ENCODE data around the gene SLC22A1. TPM values are rescaled to one million over a fixed set of nuclear protein-coding genes. Genes with fewer than 3 reads are reported as not detected.

SLC22A1 gene
- polyA plus RNA-seq, 1 donor from 2014 or later: 0.71 TPM

DNA sequence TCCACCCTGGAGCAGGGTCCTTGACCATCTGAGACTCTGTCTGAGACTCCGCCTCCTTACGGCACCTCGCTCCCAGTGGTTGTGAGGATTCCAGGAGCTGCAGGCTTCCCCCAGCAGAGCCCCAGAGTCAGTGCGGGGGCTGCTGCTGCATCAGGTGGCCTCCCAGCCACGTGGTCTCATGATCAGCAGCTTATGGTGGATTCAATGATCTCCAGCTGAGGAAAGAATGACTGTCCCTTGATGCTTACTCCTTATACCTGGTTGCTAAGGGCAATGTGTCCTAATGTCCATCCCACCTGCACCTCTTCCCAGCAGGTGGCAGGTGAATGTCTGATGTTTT is 40.0 kb downstream of the SLC22A1 start:
- no peaks in the 10 kb centered on the region for H4K20me1 ChIP-seq (ENCODE audit: insufficient read depth)
- no peak overlapping the region for H3K9ac ChIP-seq (ENCODE audit: low read length)
- no peaks in the 10 kb centered on the region for H3K36me3 ChIP-seq (ENCODE audit: insufficient read depth, low read length)
- no peak overlapping the region for H3K27ac ChIP-seq (ENCODE audit: low read length)
- H3K4me3 ChIP-seq (ENCODE audit: low read length): no peak overlapping the region
- H3K9me2 ChIP-seq (ENCODE audit: insufficient read depth, low read length): no peaks in the 10 kb centered on the region
- no peaks in the 10 kb centered on the region for H3K9me3 ChIP-seq (ENCODE audit: low read length)
- H3F3A ChIP-seq (ENCODE audit: insufficient read depth, low read length, poor library complexity, severe bottlenecking): no peaks in the 10 kb centered on the region
- no peak overlapping the region for H2AFZ ChIP-seq (ENCODE audit: low read depth, low read length)
- no peaks in the 10 kb centered on the region for H3K79me2 ChIP-seq (replicated peaks; ENCODE audit: insufficient read depth, low read length)
- TF ChIP-seq EP300 (conservative IDR thresholded peaks at IDR 0.05; ENCODE audit: poor library complexity, severe bottlenecking): no peak
- TF ChIP-seq EZH2 (IDR thresholded peaks at IDR 0.05; ENCODE audit: borderline replicate concordance, insufficient read depth, low read length, poor library complexity, severe bottlenecking): no peak
- TF ChIP-seq, protein P1, sequence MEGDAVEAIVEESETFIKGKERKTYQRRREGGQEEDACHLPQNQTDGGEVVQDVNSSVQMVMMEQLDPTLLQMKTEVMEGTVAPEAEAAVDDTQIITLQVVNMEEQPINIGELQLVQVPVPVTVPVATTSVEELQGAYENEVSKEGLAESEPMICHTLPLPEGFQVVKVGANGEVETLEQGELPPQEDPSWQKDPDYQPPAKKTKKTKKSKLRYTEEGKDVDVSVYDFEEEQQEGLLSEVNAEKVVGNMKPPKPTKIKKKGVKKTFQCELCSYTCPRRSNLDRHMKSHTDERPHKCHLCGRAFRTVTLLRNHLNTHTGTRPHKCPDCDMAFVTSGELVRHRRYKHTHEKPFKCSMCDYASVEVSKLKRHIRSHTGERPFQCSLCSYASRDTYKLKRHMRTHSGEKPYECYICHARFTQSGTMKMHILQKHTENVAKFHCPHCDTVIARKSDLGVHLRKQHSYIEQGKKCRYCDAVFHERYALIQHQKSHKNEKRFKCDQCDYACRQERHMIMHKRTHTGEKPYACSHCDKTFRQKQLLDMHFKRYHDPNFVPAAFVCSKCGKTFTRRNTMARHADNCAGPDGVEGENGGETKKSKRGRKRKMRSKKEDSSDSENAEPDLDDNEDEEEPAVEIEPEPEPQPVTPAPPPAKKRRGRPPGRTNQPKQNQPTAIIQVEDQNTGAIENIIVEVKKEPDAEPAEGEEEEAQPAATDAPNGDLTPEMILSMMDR (IDR thresholded peaks at IDR 0.05; ENCODE audit: poor library complexity, severe bottlenecking): no peak
- no peaks in the 10 kb centered on the region for H3K27me3 ChIP-seq (ENCODE audit: insufficient read depth, low read depth, low read length)
- no peak overlapping the region for H3K4me2 ChIP-seq (ENCODE audit: low read length)

DNA sequence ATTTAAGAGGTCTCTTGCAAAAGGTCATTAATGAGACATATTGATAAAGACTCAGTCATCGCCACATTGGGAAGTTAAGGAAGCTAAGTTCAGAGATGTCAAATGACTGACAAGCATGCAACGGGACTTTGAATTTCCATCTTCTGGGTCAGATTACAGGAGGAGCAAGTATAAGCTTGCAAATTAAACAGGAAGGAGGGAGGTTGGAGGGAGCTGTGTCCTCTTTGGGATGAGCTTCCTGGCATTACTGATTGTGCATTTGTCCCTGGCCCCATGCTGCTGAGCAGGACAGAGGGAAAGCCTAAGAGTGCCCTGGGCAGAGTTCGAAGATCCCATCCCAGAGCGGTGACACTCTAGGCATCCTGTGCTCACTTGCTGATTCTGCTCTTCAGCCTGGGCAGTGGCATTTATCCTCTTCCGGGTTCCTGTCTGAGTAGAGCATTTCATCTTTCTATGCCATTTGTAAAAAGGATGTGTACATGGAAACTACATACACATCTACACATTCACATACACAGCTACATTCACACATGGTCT is 40.5 kb downstream of the SLC22A1 start:
- H3K4me3 ChIP-seq (ENCODE audit: low read length): no peak overlapping the region
- H3K9me2 ChIP-seq (ENCODE audit: insufficient read depth, low read length): no peaks in the 10 kb centered on the region
- no peak overlapping the region for H3K27ac ChIP-seq (ENCODE audit: low read length)
- no peaks in the 10 kb centered on the region for H3K9me3 ChIP-seq (ENCODE audit: low read length)
- TF ChIP-seq EP300 (conservative IDR thresholded peaks at IDR 0.05; ENCODE audit: poor library complexity, severe bottlenecking) (no peak), RAD21 (conservative IDR thresholded peaks at IDR 0.05) (no peak), SMC3 (conservative IDR thresholded peaks at IDR 0.05; ENCODE audit: poor library complexity) (no peak), TAF1 (IDR thresholded peaks at IDR 0.05; ENCODE audit: low read depth) (no peak), EZH2 (IDR thresholded peaks at IDR 0.05; ENCODE audit: borderline replicate concordance, insufficient read depth, low read length, poor library complexity, severe bottlenecking) (no peak), POLR2AphosphoS5 (IDR thresholded peaks at IDR 0.05) (no peak), MXI1 (conservative IDR thresholded peaks at IDR 0.05; ENCODE audit: poor library complexity, severe bottlenecking) (no peak)
- TF ChIP-seq, protein P2, sequence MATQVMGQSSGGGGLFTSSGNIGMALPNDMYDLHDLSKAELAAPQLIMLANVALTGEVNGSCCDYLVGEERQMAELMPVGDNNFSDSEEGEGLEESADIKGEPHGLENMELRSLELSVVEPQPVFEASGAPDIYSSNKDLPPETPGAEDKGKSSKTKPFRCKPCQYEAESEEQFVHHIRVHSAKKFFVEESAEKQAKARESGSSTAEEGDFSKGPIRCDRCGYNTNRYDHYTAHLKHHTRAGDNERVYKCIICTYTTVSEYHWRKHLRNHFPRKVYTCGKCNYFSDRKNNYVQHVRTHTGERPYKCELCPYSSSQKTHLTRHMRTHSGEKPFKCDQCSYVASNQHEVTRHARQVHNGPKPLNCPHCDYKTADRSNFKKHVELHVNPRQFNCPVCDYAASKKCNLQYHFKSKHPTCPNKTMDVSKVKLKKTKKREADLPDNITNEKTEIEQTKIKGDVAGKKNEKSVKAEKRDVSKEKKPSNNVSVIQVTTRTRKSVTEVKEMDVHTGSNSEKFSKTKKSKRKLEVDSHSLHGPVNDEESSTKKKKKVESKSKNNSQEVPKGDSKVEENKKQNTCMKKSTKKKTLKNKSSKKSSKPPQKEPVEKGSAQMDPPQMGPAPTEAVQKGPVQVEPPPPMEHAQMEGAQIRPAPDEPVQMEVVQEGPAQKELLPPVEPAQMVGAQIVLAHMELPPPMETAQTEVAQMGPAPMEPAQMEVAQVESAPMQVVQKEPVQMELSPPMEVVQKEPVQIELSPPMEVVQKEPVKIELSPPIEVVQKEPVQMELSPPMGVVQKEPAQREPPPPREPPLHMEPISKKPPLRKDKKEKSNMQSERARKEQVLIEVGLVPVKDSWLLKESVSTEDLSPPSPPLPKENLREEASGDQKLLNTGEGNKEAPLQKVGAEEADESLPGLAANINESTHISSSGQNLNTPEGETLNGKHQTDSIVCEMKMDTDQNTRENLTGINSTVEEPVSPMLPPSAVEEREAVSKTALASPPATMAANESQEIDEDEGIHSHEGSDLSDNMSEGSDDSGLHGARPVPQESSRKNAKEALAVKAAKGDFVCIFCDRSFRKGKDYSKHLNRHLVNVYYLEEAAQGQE (IDR thresholded peaks at IDR 0.05; ENCODE audit: borderline replicate concordance): no peak
- TF ChIP-seq, protein P1 (IDR thresholded peaks at IDR 0.05; ENCODE audit: poor library complexity, severe bottlenecking): no peak
- H3K79me2 ChIP-seq (replicated peaks; ENCODE audit: insufficient read depth, low read length): no peaks in the 10 kb centered on the region
- no peaks in the 10 kb centered on the region for H3F3A ChIP-seq (ENCODE audit: insufficient read depth, low read length, poor library complexity, severe bottlenecking)
- no peak overlapping the region for H3K4me2 ChIP-seq (ENCODE audit: low read length)
- no peaks in the 10 kb centered on the region for H3K36me3 ChIP-seq (ENCODE audit: insufficient read depth, low read length)
- no peak overlapping the region for H3K9ac ChIP-seq (ENCODE audit: low read length)
- H3K27me3 ChIP-seq (ENCODE audit: insufficient read depth, low read depth, low read length): no peaks in the 10 kb centered on the region
- no peak overlapping the region for H2AFZ ChIP-seq (ENCODE audit: low read depth, low read length)
- H4K20me1 ChIP-seq (ENCODE audit: insufficient read depth): no peaks in the 10 kb centered on the region
